Lower lobe of right lung (tissue), 2 donors: ENCODE data around the gene PLG. TPM values are rescaled to one million over a fixed set of nuclear protein-coding genes. Genes with fewer than 3 reads are reported as not detected.
"Not testable (repeated sequence)": the region's sequence is repeated elsewhere in the genome, so short reads cannot be mapped to it uniquely, and the experiment has no call there.

Experiments
- ATAC-seq, 2 donors: fragments of 200-7000 bp; cut with Tn5 transposase; one replicate each; pipeline ENCODE4 v1.9.1; 2020 to 2022; ENCODE audit warnings: mild to moderate bottlenecking in 2 of 2, moderate library complexity in 2 of 2
- DNase-seq: peaks from one replicate; pipeline ENCODE4 v3.0.0-alpha.2; 2020
- H3K27ac ChIP-seq: fragments of 200-600 bp; one replicate; pipeline ENCODE4 v1.8.0; 2022
- H3K27me3 ChIP-seq: fragments of 200-600 bp; one replicate; pipeline ENCODE4 v1.8.0; 2022; ENCODE audit warnings: low read depth
- H3K36me3 ChIP-seq: fragments of 200-600 bp; one replicate; pipeline ENCODE4 v1.8.0; 2022; ENCODE audit warnings: mild to moderate bottlenecking
- H3K4me1 ChIP-seq: fragments of 200-600 bp; one replicate; pipeline ENCODE4 v1.8.0; 2022
- H3K4me3 ChIP-seq: fragments of 200-600 bp; one replicate; pipeline ENCODE4 v1.8.0; 2022; ENCODE audit warnings: mild to moderate bottlenecking
- H3K9me3 ChIP-seq: fragments of 200-600 bp; one replicate; pipeline ENCODE4 v1.8.0; 2022
- CTCF ChIP-seq: fragments of 200-600 bp; IDR thresholded peaks from one replicate; pipeline ENCODE4 v1.8.0; 2022; ENCODE audit warnings: antibody characterized with exemption, mild to moderate bottlenecking
- intact Hi-C: fragments of 100-400 bp; cut with DNase I; formaldehyde crosslinking; loops from one replicate; pipeline ENCODE4 v1.11.0; 2022
- total RNA-seq: library from RNA; stranded (reverse); fragmentation: NEBNext Ultra II Directional; extraction: Animal tissue kit (Norgen Biotek cat#: 25700); gene quantifications from one replicate; pipeline ENCODE4 v1.2.1, GENCODE V29; 2021
- donor health status: DM: no; HTN: yes; CAD: no; lungs with severe emphysema.

The PLG gene
- total RNA-seq, 1 donor from 2014 or later = 0.95 TPM

GRCh38 chr6:160774399-160774798 lies 72.4 kb downstream of the PLG start:
- no peaks in the 10 kb centered on the region for H3K36me3 ChIP-seq
- no peak for TF ChIP-seq CTCF
- H3K9me3 ChIP-seq = no peaks in the 10 kb centered on the region
- H3K4me1 ChIP-seq = no peaks in the 10 kb centered on the region
- H3K4me3 ChIP-seq = no peak overlapping the region
- ATAC-seq (no peak), DNase-seq (no peak)
- intact Hi-C loops = no loop called here
- H3K27ac ChIP-seq = no peak overlapping the region
- no peaks in the 10 kb centered on the region for H3K27me3 ChIP-seq

GRCh38 chr6:160775792-160776580 lies 73.9 kb downstream of the PLG start:
- H3K36me3 ChIP-seq = no peaks in the 10 kb centered on the region
- no peak overlapping the region for H3K27ac ChIP-seq
- no peak overlapping the region for H3K4me3 ChIP-seq
- no peak for ATAC-seq
- no peak for DNase-seq
- TF ChIP-seq CTCF = no peak
- intact Hi-C loops = no loop called here
- H3K4me1 ChIP-seq = no peaks in the 10 kb centered on the region
- no peaks in the 10 kb centered on the region for H3K27me3 ChIP-seq
- no peaks in the 10 kb centered on the region for H3K9me3 ChIP-seq

GRCh38 chr6:160779095-160779494 lies 77.1 kb downstream of the PLG start:
- H3K27ac ChIP-seq, H3K27me3 ChIP-seq, DNase-seq, intact Hi-C loops, H3K4me1 ChIP-seq, H3K4me3 ChIP-seq, H3K36me3 ChIP-seq, ATAC-seq, H3K9me3 ChIP-seq: not testable (repeated sequence)

GRCh38 chr6:160780656-160781055 lies 78.6 kb downstream of the PLG start:
- ATAC-seq, H3K36me3 ChIP-seq, intact Hi-C loops: not testable (repeated sequence)

GRCh38 chr6:160781298-160781697 lies 79.3 kb downstream of the PLG start:
- ATAC-seq (no peak), DNase-seq (no peak)
- Histone ChIP-seq H3K36me3 (no peaks in the 10 kb centered on the region), H3K4me3 (no peak overlapping the region), H3K4me1 (no peaks in the 10 kb centered on the region), H3K27me3 (no peaks in the 10 kb centered on the region), H3K9me3 (no peaks in the 10 kb centered on the region), H3K27ac (no peak overlapping the region)
- intact Hi-C loops = no loop called here
- TF ChIP-seq CTCF = no peak

More at GRCh38 chr6:160780656-160781055, 78.6 kb downstream of the PLG start:
- H3K4me1 ChIP-seq, H3K27me3 ChIP-seq, H3K9me3 ChIP-seq, H3K4me3 ChIP-seq, H3K27ac ChIP-seq, DNase-seq: not testable (repeated sequence)

- DNase-seq = no peak
These were observed 80.2 kb downstream of the PLG start for GRCh38 chr6:160782228-160782627.

More at GRCh38 chr6:160782228-160782627, 80.2 kb downstream of the PLG start:
- Histone ChIP-seq H3K4me3 (no peak overlapping the region), H3K27me3 (no peaks in the 10 kb centered on the region), H3K36me3 (no peaks in the 10 kb centered on the region), H3K9me3 (no peaks in the 10 kb centered on the region), H3K4me1 (no peaks in the 10 kb centered on the region), H3K27ac (no peak overlapping the region)
- TF ChIP-seq CTCF = no peak
- ATAC-seq = no peak
- intact Hi-C loops = no loop called here
